Glutamatergic neuron (in vitro differentiated cells): Measurements from ENCODE around the gene TRH. TPM values are rescaled to one million over a fixed set of nuclear protein-coding genes. Genes with fewer than 3 reads are reported as not detected.

Source experiments
- DNase-seq: peaks from one replicate; pipeline ENCODE4 v3.0.0; 2022
- H3K27ac Mint-ChIP-seq: one replicate; pipeline ENCODE4 v1.8.0; 2020; ENCODE audit warnings: mild to moderate bottlenecking, mixed read lengths, inconsistent platforms; ENCODE audit not compliant: unreplicated experiment
- H3K27me3 Mint-ChIP-seq: one replicate; pipeline ENCODE4 v1.8.0; 2020; ENCODE audit warnings: mild to moderate bottlenecking, moderate library complexity, mixed read lengths, inconsistent platforms; ENCODE audit not compliant: unreplicated experiment
- H3K36me3 Mint-ChIP-seq: one replicate; pipeline ENCODE4 v1.8.0; 2020; ENCODE audit warnings: mild to moderate bottlenecking, mixed read lengths, inconsistent platforms; ENCODE audit not compliant: unreplicated experiment
- H3K4me1 Mint-ChIP-seq: one replicate; pipeline ENCODE4 v1.8.0; 2020; ENCODE audit warnings: mild to moderate bottlenecking, low read depth, mixed read lengths, inconsistent platforms; ENCODE audit not compliant: unreplicated experiment
- H3K4me3 Mint-ChIP-seq: one replicate; pipeline ENCODE4 v1.8.0; 2020; ENCODE audit warnings: mild to moderate bottlenecking, mixed read lengths, inconsistent platforms; ENCODE audit not compliant: unreplicated experiment
- H3K9me3 Mint-ChIP-seq: one replicate; pipeline ENCODE4 v1.8.0; 2020; ENCODE audit warnings: mild to moderate bottlenecking, moderate library complexity, mixed read lengths, inconsistent platforms; ENCODE audit not compliant: unreplicated experiment
- CTCF ChIP-seq: fragments of 200-600 bp; sonication (generic); IDR thresholded peaks from one replicate; pipeline ENCODE4 v1.5.0; 2021; ENCODE audit not compliant: partially characterized antibody, unreplicated experiment
- total RNA-seq: library from RNA; stranded (reverse); fragmentation: NEBNext Ultra II Directional; extraction: Animal tissue kit (Norgen Biotek cat#: 25700); gene quantifications from one replicate; pipeline ENCODE4 v1.2.1, GENCODE V29; 2021; ENCODE audit not compliant: unreplicated experiment

The TRH gene
- total RNA-seq, 1 donor from 2014 or later, result 1.7 TPM

- H3K36me3 Mint-ChIP-seq, result peaks cover 8% of the 10 kb centered on the region
- peaks cover 3% of the 10 kb centered on the region for H3K9me3 Mint-ChIP-seq
- no peak for DNase-seq
- H3K4me1 Mint-ChIP-seq, result no peaks in the 10 kb centered on the region
- no peak overlapping the region for H3K4me3 Mint-ChIP-seq
- H3K27ac Mint-ChIP-seq, result no peak overlapping the region
- H3K27me3 Mint-ChIP-seq, result peaks cover 4% of the 10 kb centered on the region
- no peak for TF ChIP-seq CTCF
Measured at GRCh38 chr3:129952556-129953355, 21.8 kb upstream of the TRH start.

GRCh38 chr3:129953621-129954020, 20.9 kb upstream of the TRH start:
- H3K9me3 Mint-ChIP-seq, result peaks cover 1% of the 10 kb centered on the region

GRCh38 chr3:129954514-129954913, 20.0 kb upstream of the TRH start:
- H3K27ac Mint-ChIP-seq, result no peak overlapping the region
- H3K36me3 Mint-ChIP-seq, result peaks cover 14% of the 10 kb centered on the region
- no peak overlapping the region for H3K4me3 Mint-ChIP-seq
- TF ChIP-seq CTCF, result no peak
- no peak for DNase-seq
- peaks cover 7% of the 10 kb centered on the region for H3K27me3 Mint-ChIP-seq
- peaks cover 3% of the 10 kb centered on the region for H3K9me3 Mint-ChIP-seq
- H3K4me1 Mint-ChIP-seq, result no peaks in the 10 kb centered on the region

More at GRCh38 chr3:129953621-129954020, 20.9 kb upstream of the TRH start:
- TF ChIP-seq CTCF, result no peak
- peaks cover 7% of the 10 kb centered on the region for H3K27me3 Mint-ChIP-seq
- H3K27ac Mint-ChIP-seq, result no peak overlapping the region
- H3K4me1 Mint-ChIP-seq, result no peaks in the 10 kb centered on the region
- DNase-seq, result no peak
- H3K36me3 Mint-ChIP-seq, result peaks cover 14% of the 10 kb centered on the region
- H3K4me3 Mint-ChIP-seq, result no peak overlapping the region

GRCh38 chr3:129956936-129957335, 17.6 kb upstream of the TRH start:
- Mint-ChIP-seq H3K9me3 (peaks cover 3% of the 10 kb centered on the region), H3K27me3 (peaks cover 10% of the 10 kb centered on the region), H3K4me3 (no peak overlapping the region), H3K4me1 (peaks cover 3% of the 10 kb centered on the region), H3K36me3 (peaks cover 20% of the 10 kb centered on the region), H3K27ac (no peak overlapping the region)
- DNase-seq, result no peak
- TF ChIP-seq CTCF, result no peak

- DNase-seq, result no peak
- no peak for TF ChIP-seq CTCF
- Mint-ChIP-seq H3K9me3 (peaks cover 3% of the 10 kb centered on the region), H3K27me3 (peaks cover 10% of the 10 kb centered on the region), H3K36me3 (peaks cover 20% of the 10 kb centered on the region), H3K27ac (no peak overlapping the region), H3K4me3 (no peak overlapping the region), H3K4me1 (peaks cover 3% of the 10 kb centered on the region)
Measured at GRCh38 chr3:129958755-129959154, 15.8 kb upstream of the TRH start.
